GM19397 (cell line): ENCODE measurements around the gene PTPRN2.

Experiments
- ATAC-seq: cut with Tn5 transposase; IDR thresholded peaks from one replicate; pipeline ENCODE4 v1.9.1; 2021; ENCODE audit warnings: mild to moderate bottlenecking, moderate library complexity; ENCODE audit not compliant: unreplicated experiment

PTPRN2 gene

DNA sequence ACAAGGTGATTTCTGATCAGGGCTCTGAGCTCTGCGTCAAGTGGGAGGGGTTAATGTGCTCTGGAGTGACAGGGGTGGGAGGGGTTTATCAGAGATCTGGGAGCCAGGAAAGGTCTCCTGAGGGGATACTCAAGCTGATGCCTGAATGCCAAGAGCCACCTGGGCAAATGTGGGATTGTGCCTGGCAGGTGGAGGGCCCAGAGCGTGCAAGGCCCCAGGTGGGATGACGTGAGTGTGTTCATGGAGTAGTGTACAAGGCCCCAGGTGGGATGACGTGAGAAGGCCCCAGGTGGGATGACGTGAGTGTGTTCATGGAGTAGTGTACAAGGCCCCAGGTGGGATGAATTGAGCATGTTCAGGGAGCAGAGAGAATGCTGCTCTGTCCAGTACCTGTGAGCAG lies 610.3 kb downstream of the PTPRN2 start:
- no peak for ATAC-seq

DNA sequence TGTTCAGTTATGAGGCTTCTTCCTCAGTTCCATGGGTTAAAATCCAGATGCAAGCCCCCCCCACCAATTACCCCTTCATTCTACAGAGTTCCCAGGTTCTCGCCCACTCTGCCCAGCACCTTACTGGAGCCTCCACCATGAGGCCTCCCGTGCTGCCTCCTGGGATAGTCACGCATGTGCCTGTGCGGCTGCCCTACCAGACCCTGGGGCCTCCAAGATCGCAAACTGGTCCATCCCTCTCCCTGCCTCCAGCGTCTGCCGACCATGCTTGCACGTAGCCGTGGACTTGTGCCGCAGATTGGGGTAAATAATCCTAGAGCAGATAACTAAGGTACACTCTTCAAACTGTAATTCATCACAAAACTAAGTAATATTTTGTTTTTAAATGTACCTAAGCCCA lies 611.2 kb downstream of the PTPRN2 start:
- no peak for ATAC-seq

DNA sequence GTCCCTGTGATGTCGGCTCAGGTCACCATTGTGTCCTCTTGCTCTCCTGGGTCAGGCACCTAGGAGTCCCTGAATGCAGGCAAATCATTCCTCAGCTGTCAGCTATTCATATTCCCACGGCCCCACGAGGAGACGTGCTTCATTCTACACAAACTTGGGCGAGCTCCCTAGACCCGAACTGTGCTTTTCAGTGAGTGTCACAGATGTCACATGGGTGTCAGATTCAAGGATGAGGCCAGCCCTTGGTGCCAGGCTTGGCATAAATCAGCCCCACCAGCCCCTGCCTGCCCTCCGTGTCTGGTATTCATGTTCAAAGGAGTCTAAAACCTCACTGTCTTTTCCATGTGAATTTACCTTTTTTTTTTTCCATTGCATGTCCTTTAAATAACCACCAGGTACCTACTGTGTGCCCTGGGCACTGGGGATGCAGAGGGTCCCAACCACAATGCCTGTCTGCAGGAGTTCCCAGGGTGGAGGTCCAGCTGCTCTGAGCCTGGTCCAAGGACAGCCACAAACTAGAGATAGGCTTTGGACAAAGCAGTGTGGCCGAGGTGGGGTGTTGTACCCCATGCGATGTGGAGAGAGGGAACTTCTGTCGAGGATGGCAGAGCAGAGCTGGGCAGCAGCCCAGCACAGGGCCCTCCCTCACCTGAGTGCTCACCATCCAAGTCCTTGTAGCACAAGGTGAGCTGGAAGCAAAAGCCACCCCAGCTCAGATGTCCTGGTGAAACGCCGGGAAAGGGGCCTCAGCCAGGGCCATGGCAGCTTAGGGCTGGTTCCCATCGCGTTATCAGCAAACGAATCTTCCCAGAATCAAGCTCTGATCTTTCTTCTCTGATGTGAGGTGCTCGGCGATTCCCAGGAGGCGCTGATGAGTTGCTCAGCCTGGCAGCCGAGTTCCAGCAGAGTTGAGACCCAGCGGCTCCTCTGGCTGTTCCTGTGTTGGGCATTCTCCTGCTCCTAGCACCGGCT lies 611.9 kb downstream of the PTPRN2 start:
- no peak for ATAC-seq

DNA sequence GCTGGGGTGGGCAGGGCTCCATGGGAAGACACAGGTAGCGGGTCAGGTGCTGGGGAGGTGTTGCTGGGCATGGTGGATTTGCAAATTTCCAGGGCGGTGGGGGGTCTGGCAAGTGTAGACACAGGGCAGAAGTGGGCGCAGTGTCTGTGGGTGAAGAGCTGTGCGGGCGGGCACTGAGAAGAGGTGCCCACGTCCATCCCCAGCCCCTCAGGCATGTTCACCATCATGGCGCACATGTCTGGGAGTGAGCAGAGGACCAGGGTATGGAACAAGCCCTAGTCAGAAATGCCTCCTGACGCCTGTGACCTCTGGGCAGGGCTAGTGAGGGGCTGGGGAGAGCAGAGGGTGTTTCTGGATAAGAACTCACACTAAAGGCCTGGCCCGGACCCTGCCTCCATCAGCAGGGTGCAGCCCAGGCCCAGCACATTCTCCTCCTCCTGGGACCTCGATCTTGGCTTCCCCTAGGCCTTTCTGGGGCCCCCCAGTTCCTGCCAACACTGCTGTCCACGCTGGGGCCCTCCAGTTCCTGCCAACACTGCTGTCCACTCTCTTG lies 612.9 kb downstream of the PTPRN2 start:
- no peak for ATAC-seq

DNA sequence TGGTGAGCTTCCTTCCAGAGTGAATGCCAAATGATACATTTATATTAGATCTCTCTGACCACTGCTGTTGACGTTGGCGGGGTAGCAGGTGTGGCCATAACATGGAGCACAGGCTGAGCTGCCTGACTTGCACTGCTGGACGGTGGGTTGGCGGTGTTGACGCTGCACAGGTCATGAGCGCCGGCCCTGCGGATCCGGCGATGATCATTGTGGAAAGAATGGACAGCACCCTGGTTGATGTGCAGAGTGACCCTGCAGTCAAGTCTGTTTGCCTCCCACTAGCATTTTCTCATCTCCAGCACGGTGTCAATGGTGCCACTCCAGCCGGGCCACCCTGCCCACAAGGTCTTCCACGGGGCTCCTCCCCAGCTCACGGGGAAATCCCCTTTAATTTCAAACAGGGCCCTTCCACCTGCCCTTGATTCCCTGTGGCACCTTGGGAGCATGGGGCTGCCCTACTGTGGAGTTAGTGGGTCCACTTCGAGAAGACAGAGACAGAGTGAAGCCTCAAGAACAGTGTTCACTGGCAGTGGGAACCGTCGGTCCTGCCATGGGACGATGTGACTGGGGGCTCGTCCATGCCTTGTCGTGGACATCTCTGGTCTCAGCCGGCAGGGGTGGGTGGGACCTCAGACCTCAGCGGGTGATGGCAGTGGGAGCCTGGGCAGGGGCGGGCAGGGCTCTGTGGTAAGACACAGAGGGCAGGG lies 613.5 kb downstream of the PTPRN2 start:
- no peak for ATAC-seq

DNA sequence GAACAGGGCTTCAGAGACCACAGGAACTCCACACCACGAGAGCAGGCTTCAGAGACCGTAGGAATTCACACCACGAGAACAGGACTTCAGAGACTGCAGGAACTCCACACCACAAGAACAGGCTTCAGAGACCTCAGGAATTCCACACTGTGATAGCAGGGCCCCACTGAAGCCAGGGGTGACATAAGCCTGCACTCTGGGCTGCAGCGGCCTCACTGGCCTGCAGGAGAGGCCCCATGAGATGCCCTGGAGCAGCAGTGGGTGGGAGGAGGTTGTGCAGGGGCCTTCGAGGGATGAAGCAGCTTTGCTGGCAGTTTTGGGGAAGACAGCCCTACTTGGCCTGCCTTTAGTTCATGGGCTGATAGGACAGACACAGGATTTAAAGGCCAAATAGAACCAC lies 614.7 kb downstream of the PTPRN2 start:
- no peak for ATAC-seq

DNA sequence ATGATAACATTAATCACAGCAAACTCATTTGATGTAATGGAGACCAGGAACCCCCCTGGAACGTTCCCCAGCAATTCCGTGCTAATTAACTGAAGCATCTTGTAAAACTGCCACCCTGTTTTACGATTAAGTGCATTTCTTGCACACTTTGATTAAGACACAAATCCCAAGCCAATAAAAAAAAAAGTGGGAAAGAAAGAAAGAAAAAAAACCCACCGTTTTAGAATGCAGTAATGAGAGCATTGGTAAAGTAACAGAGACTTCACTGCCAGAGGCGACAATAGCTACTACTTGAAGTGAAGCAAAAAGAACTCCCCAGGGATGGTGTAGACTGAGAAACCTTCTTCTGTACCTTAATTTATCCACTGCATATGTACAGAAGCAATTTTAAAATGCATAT lies 616.1 kb downstream of the PTPRN2 start:
- ATAC-seq = no peak

DNA sequence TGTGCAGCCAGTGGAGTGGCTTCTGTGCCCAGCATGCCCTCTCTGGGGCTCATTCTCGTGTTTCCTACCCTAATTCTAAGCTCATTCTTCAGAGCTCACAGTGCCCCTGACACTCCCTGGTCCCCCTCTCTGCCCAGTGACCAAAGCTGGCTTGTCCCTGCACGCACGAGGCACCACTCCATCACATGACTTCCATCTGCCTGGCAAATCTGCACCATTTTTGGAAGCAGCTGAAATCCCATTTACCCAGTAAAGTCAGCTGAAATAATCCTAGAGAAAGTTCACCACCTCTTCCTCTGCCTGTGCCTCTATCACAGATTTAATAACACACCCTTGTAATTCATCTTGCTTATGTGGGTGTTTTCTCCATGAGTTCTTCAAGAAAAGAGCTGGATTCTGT lies 616.9 kb downstream of the PTPRN2 start:
- no peak for ATAC-seq

DNA sequence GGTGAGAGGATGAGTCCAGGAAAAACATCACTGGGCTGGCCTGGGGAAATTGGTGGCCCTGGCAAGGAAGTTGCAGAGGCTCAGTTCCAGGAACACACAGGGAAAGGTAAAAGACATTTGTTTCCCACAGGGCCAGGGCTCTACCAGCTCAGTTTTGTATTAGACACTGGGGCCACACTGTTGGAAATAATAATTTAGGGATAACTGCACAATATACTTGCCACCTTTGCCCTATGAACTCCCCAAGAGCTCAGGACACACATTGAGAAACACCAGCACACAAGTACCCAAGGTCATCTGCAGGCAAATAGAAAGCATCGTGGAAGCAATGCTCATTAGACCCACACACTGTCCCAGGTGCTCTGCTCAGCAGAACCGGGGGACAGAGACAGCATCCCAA lies 617.6 kb downstream of the PTPRN2 start:
- ATAC-seq = no peak

DNA sequence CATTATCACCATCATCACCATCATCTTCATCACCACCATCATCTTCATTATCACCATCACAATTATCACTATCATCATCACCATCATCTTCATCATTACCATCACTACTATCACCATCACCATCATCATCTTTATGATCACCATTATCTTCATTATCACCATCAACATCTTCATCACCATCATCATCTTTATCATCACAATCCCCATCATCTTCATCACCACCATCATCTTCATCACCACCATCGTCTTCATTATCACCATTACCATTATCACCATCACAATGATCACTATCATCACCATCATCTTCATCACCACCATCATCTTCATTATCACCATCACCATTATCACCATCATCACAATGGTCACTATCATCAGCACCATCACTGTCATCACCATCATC lies 621.1 kb downstream of the PTPRN2 start:
- no peak for ATAC-seq

DNA sequence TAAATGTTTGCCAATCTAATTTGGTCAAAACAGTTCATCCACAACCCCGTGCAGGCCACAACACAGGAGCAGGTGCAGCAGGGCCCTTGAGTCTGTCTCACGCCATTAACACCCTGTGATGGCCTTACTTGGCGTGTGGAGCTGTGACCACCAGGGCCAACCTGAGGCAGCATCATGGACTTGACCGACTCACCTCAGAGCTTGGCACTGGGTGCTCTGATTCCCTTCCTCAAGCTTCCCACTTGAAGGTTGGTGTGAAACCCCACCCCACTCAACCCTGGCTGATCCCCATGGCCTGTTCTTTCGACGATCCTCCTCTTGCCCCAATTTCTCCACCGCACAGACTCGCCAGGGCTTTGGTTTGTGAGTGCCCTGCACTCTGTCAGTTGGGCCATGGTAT lies 623.1 kb downstream of the PTPRN2 start:
- no peak for ATAC-seq

DNA sequence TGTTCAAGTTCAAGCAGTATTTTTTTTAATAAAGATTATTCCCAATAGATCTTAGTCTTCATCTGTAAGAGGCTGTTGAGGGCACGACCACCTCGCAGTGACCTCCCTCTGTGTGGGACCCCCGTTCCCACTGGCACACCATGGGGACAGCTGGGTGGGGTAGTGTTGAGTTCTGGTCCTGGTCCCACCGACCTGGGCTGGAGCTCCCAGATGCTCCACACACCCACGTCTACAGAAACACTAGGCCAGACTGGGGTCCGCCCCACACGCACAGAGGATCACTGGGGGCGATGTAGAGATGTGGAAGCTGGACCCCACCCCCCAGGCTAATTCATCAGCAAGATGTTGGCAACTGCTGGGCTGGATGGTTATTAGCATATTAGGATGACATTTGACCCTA lies 623.6 kb downstream of the PTPRN2 start:
- no peak for ATAC-seq

DNA sequence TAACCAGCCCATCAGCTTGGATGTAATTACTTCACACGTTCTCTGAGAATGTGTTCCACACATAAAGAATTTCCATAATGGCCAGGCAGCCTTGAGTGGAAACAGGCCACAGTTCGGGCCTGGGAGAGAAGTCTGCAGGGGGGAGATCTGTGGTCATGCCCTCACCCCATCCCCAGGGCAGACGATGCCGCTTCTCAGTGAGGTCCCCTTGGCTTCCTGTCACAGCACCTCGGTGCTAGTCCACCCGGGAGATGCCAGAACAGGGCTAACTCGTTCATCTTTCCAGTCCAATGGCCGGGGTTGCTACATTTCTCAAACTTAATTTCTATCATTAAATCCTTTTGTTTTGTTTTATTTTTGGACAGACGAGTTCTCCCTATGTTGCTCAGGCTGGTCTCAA lies 624.1 kb downstream of the PTPRN2 start:
- no peak for ATAC-seq

DNA sequence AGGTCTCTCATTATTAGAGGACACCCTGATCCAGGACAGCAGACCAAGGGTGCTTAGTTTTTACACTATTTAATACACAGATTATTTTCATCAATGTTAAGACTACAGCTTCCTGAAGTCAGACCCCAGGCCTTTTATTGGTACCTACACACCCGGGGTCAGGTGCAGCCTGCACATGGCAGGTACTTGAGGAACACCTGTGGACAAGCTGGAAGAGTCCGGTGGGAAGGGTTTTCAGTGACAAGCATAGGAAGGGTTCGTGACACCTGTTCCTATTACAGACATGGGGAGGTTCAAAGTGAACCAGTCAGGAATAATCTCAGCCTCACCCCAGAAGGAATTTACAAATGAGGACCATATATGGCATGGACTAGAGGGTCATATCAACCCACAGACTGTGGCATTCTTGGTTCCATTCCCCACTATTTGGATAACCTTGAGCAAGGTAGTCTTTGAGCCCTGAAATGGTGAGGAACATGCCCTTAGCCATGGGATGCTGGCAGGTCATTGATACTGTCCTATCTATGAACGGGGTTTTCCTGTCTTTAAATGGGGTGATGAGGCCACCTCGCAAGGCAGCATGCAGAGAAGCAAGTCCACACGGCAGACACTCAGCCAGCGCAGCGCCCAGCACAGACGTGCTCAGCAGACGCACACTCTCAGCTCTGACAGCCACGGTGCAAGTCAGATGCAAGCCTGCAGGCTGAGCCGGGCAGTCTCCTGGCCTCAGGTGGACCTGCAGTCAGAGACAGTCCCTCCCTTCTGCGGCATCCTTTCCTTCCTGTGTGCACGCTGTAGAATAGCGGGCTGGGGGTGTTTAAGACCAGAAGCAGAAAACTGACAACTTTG lies 624.9 kb downstream of the PTPRN2 start:
- no peak for ATAC-seq

DNA sequence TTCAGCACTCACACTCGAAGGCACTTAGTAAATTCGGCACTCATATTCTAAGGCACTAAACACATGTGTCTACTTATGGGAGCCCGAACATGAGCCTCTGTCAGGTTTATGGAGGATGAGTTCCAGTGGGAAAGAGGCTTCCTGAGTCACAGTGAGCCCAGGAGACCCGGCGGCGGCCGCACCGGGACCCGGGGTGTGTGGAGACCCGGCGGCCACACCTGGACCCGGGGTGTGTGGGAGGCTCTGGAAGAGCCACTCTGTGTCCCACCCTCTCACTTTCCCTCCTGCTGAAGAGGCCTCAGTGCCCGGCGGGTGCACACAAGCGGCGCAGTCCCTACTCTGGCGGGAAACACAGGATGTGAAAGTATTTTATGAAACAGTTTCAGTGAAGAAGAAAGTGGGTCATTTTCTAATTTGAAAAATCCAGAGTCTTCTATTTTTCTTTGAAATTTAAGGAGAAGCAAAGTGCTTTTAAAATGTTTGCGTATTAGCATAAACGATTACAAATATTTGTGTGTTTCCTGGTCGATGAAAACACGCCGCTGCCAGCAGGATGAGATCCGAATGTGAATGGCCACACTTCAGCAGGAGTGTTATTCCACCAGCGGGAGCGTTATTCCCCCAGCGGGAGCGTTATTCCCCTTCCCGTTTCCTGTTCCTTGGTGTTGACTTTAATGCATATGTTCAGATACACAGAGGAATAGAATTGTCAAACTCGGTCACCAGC lies 625.7 kb downstream of the PTPRN2 start:
- no peak for ATAC-seq

DNA sequence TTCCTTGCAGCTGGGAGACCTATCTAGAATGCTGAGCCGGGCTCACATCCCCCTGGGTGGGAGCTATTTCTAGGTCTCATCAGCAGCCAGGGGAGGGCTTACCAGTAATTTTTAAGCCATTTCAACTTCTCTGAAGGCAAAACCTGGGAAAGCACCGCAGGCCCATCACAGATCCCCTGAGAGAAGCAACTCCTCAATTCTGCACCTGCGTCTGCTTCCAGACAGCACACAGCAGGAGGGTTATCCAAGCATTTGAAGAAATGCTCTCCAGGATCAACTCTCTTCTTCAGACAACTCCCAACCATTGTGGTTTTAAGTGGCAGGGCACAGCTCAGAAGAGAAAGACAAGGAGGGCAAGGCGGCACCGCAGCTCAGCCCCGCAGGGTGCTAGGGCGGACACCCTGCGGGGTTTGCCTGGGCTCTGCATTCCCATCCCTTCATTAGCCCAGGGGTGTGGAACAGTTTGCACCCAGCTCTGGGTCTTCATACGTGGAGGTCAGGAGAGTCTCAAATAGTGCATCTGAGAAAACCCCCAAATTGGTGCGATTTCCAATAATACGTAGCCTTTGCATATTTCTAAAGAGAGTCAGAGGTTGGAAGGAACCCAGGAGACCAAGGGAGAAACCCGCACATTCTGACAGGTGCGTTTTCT lies 632.1 kb downstream of the PTPRN2 start:
- ATAC-seq = no peak

DNA sequence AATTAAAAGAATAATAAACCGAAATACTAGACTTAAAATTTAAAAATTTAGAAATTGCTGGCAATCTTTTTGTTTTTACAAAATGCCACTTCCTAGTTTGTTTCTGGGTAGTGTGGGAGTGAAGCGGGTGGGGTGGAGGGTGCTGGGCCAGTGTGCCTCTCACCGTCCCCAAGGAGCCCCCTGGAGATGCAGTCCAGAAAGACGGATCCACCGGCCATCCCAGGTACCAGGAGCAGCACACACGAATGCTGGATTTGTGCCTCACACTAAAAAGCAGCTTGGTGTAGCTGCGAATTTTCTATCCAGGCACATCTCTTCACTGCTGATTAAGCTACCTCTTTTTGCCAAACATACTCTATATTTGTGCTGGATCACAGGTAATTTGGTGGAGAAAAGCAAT lies 632.7 kb downstream of the PTPRN2 start:
- ATAC-seq = no peak

DNA sequence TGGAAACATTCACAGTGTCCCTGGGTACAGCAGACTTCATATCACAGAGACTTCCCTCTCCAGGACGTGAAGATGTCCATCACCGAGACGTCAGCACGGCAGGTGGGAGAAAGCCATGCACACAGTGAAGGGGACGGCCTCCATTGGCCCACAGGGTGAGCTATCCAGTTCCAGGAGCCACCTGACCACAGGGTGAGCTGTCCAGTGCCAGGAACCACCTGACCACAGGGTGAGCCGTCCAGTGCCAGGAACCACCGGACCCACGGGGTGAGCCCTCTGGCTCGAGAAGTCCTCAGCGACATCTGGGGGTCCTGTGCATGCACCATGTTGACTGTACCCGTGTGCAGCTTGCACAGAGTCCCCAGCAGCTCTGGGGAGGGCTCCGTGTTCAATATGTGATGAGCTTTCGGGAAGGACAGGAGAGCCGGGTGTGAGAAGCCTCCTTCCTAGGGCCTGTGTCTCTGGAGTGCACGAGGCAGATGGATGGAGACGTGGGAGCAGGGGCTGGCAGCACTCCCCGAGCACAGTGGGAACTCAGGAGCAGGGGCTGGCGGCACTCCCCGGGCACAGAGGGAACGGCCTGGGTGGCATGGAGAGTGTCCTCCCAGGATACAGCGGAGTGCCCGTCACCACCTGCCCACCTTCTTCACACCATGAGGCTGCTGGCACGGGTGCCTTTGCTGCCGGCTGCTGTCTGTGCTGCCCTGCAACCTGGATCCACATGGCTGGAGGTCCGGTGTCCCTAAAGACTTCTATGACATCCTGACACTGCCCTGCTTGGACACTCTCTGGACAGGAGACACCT lies 634.6 kb downstream of the PTPRN2 start:
- ATAC-seq = no peak

DNA sequence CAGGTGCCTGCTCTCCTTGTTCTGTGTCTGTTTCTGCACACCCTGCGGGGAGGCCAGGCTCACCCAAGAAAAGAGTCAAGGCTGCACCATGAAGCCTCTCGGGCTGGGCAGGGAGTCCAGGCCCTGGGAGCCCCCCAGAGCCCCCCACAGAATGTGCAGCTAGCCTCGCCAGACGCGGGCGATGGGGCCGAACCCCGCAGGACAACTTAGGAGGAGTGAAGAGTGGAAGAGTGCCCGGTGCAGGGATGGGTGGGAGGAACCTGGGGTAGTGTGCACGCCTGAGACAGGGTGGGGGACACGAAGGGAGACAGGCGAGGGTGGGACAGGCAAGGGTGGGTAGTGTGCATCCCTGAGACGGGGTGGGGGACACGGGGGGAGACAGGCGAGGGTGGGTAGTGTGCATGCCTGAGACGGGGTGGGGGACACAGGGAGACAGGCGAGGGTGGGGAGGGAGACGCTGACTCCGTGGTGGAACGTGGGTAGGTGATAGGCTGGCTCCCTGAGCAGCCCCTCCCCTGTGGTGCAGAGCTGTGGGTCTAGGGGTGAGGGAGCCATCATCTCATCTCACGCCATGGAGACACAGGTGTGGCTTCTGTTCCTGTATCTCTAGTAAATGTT lies 635.5 kb downstream of the PTPRN2 start:
- ATAC-seq = no peak
